ENCODE results near the gene STOML1. TPM values are rescaled to one million over a fixed set of nuclear protein-coding genes. Genes with fewer than 3 reads are reported as not detected.

Gene STOML1
- total RNA-seq, 1 experiment from 2014 or later: 14.6 TPM

DNA sequence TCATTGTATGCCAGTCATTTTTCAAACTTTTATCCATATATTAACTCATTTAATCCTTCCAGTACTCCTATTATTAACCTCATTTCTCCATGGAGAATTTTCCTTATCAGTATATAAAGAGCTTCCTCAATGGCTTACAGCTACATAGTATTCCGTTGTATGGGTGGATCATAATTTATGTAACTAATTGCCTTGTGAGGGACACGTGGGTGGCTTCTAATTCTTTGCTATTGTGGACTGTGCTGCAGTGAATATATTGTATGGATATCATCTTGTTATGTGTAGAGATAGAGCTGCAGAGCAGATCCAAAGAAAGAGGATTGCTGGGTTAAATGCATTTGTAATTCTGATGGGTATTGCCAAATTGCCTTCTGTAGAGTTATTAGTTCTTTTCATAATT lies 27.6 kb upstream of the STOML1 start:
- no peak for DNase-seq (ENCODE audit: low spot score)

DNA sequence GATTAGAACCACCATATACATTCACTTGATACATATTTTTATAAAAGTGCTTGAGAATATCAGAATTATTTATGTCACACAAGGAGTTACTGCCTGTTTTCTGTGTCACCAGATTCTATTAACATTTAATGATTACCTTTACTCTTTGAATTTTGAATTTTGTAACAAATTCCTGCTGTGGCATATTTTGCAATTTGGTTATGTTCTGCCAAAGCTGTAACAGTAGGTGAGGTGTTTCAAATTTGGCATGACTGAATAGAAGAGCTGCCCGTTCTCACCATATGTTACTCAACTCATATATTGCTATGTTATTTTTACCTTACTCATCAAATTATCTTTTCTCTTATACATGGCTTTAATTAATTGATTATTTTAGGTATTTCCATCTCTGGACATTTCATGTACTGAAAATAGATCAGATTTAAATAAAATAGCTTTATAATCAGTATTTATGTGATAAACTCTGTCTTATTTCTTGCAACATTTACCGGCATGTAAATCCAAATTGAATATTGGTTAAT lies 21.3 kb upstream of the STOML1 start:
- no peak for DNase-seq (ENCODE audit: low spot score)

DNA sequence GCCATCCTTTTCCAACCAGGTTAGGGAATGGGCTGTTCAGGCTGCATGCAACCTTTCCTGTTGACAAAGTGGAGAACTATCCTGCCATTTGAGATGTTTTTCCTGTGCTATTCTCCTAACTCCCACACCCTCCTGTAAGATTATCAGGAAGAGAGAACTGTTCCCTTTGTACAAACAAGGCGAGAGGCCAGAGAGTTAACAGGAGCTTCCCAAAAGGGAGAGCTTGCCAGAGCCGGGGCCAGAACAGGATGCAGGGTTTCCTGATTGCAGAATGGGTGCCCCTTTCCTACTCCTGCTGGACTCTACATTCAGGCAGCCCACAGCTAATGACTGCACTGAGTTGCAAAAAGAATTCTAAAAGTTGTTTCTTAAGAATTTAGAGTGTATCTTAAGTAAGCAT lies 19.5 kb upstream of the STOML1 start:
- no peak for DNase-seq (ENCODE audit: low spot score)

DNA sequence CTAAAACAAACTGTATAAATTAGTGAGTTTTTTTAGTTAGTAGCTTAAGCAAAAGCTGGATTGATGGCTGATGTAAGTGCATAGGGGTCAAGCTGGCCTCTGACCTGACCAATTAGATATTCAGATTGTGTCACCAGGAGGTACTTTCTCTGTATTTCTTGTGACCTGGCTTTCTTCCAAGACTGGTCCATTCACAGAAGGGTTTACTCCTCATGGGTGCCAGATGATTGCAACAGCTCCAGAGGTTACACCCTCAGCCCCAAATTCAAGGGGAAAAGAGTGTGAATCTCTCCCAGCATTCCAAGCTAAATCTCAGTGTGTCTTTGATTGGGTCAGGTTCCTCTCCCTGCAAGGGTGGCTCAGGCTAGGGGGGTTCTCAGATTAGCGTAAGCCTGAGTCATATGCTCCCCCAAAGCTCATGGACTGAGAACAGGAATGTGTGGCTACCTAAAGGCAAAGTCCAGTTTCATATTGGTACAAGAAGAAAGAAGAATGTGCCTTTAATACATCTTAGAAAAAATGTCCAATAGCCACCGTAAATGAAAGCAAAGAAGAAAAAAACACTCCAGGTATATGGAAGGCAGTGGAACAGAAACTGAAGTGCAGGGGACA lies 18.9 kb upstream of the STOML1 start:
- no peak for DNase-seq (ENCODE audit: low spot score)

DNA sequence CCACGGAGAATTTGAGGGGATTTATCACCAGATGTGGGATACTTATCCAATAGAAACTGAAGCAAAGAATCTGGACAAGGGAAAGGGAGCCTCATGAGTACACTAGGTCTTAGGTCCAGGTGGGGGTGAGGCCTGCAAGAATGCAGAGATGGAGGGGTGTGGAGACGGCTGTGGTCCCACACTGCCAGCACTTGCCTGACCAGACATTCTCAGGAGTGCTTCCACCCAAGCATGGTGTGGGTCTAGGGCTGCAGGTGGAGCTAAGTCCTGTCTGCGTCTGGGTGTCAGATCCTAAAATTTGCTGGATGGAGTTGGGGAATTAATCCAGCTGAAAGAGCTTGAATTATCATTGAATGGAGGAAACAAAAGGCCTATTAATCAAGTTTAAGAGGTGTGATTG lies 16.8 kb upstream of the STOML1 start:
- no peak for DNase-seq (ENCODE audit: low spot score)

DNA sequence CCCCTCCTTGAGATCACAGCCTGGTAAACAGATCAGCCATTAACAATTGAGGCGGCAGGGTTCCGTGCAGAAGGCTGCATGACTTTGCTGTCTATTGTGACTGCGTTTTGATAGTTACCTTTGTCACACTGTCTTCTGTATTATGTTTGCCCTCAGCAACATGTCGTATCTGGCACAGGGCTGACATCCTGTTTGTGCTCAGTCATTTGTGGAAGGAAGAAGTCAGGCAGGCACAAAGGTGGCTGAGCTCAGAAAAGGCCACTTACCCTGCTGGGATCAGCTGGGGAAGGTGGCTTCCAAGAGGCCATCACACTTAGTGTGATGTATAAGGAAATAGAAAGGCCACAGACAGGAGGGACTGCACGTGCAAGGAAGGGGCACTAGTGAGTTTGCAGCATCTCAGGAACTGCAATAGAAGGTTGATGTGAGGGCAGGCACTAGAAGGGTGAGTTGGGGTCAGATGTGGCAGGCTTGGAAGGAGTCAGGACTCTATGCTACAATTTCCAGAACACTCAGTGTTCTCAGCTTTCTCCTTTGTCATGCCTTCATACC lies 15.8 kb upstream of the STOML1 start:
- no peak for DNase-seq (ENCODE audit: low spot score)

DNA sequence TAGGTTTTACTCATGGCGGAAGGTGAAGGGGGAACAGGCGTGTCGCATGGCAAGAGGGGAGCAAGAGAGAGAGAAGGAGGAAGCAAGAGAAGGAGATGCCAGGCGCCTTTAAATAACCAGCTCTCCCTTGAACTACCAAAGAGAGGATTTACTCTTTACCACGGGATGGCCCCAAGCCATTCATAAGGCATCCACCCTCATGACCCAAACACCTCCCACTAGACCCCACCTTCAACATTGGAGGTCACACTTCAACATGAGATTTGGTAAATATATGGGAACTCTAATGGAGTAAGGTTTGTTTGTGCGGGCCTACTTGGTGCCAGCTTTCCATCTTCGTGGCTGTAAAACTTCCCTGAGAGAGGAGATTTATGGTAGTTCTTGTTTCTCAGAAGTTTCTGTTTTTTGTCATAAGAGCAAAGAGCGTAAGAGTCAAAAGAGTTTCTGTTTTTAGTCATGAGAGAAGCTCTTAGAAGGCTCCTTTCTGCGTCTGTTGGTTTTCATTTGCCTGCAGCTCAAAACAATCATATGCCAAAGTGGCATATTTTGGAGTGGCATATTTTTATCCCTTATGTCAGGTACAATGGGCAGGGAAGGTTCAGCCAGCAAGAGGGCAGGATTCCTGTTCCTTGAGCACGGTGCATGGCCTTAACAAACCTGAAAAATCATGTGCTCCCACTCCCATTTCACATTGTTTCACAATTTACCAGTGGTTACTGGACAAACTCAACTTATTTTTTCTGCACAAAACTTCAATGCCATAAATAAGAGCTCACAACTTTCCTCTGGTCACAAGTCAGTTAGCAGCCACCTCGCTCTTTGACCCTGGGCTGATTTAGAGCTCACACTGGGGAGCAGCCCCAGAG lies 14.9 kb upstream of the STOML1 start:
- DNase-seq (ENCODE audit: low spot score): no peak

DNA sequence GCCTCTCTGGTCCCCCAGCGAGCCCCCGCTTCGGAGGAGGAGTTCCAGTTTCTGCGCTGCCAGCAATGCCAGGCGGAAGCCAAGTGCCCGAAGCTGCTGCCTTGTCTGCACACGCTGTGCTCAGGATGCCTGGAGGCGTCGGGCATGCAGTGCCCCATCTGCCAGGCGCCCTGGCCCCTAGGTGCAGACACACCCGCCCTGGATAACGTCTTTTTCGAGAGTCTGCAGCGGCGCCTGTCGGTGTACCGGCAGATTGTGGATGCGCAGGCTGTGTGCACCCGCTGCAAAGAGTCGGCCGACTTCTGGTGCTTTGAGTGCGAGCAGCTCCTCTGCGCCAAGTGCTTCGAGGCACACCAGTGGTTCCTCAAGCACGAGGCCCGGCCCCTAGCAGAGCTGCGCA lies 5.9 kb upstream of the STOML1 start:
- no peak for DNase-seq (ENCODE audit: low spot score)

DNA sequence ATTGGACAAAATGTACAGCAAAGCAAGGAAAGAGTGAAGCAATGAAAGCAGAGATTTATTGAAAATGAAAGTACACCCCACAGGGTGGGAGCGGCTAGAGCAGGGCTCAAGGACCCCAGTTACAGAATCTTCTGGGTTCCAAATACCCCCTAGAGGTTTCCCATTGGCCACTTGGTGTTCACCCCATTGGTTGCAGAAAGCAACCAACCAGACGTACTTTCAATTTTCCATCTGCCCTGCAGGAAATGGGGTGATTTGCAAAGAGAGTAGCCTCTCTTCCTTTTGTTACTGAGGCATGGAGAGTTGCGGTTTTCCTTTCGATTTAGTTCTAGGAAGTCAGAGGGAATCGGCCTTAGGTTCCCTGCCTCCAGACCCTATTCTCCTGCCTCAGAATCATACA lies 4.8 kb upstream of the STOML1 start:
- DNase-seq (ENCODE audit: low spot score): peak; percentile 75

DNA sequence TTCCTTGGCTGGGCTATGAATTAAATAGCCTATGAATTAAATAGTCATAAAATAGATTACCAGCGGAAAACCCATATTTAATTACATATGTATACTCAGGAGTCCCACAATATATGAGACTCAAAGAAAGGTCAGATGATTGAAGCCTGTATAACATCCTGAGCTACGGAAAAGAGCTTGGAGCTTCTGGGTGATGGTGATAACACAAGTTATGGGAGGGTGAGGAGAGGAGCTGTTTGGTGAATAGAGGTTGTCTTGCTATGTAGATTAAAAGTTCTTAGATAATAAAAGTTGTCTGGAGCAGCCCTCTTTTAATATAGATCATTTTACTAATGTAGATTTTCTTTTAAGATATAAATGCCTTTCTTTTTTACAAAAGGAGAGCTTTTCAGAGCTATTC lies 4.2 kb upstream of the STOML1 start:
- no peak for DNase-seq (ENCODE audit: low spot score)

DNA sequence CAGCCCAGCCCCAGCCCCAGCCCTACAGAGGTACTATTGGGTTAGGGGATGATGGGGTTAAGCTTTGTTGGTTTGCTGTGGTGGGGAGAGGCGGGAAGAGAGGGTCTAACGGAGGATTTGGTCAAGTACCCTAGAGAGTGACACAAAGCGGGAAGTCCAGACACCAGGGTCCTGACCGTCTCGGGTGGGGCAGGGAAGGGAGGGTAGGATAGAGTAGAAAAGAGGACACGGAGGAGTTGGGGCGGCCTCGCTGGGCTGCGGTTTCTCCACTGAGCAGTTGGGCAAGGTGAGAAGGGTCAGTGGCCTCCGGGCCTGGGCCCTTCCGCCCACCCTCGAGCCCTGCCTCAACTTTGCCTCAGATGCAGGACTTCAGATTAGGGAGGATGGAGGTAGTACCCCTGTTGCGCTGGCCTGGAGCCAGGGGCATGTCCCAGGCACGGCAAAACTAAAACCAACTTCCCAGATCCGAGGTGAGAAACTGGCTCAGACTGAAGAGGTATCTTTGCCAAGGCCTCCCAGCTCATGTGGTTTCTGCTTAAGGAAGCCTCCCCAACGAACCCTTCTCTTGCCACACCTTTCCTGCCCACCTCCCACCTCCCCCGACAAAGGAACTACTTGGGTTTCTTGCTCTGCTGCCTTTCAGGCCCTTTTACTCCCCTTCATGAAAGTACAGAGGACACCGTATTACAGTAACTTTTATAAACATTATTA lies 3.0 kb upstream of the STOML1 start:
- no peak for DNase-seq (ENCODE audit: low spot score)

DNA sequence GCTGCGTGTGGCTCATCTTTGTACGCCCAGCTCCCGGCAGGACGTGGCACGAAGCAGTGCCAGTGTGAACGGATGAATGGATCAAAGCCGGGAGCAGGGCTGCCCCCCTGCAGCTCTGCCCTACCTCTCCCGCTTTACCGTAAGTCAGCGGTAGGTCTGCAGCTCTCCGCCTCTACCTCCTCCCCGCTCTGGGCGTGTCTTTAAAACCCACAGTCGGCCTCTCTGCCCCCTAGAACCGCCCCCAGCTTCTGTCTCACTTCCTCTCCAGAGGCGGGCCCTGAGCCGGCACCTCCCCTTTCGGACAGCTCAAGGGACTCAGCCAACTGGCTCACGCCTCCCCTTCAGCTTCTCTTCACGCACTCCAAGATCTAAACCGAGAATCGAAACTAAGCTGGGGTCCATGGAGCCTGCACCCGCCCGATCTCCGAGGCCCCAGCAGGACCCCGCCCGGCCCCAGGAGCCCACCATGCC lies 2.4 kb upstream of the STOML1 start, which contains the start of gene PML:
Gene PML, plus strand, starts transcription at position 304 of the 471 bp plus-strand sequence. Its CDS starts 97 bp downstream, at position 401.
- peak; percentile 92 for DNase-seq (ENCODE audit: low spot score)

DNA sequence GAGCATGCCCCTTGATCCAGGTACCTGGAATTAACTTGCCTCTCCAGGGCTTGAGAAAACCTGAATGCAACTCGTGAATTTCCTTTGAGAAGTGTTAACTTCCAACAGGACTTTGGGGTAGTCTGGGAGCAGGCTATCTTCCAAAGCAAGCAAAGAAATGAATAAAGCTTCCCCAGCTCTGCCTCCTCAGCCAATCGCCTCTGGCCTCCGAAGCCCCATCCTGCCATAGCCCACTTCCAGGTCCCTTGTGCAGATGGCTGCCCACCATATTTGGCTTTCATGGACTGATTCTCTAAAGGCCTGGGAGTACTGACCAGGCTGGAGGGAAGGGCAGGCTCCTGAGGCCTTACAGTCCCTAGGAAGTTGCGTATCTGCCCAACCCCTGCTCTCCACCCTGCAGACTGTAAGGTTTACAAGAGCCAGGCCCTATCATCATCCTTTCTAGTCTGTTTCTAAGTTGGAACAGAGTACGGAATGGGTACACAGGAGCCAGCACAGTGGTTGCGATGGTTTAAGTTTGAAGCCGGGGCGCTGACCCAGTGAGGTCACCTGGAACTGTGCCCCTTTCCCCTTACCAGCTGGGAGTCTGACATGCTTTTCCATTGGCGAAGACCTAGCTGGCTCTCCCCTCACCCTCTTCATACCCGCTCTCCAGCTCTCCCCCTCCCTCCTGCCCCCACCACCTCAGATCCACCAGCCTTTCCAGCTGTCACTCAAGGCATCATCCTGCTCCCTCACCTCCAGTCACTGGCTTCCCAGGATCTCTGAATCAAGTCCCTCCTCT lies 1.3 kb upstream of the STOML1 start:
- DNase-seq (ENCODE audit: low spot score): no peak

DNA sequence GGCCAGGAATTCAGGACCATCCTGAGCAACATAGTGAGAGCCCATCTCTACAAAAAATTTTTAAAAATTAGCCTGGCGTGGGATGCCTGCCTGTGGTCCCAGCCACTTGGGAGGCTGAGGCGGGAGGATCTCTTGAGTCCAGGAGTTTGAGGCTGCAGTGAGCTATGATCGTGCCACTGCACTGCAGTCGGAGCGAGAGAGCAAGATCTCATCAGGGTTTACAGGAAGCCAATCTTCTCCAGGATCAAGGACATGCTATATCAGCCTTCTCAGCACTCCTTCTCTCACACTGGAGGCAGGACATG lies 451 bp upstream of the STOML1 start:
- DNase-seq (ENCODE audit: low spot score): no peak

DNA sequence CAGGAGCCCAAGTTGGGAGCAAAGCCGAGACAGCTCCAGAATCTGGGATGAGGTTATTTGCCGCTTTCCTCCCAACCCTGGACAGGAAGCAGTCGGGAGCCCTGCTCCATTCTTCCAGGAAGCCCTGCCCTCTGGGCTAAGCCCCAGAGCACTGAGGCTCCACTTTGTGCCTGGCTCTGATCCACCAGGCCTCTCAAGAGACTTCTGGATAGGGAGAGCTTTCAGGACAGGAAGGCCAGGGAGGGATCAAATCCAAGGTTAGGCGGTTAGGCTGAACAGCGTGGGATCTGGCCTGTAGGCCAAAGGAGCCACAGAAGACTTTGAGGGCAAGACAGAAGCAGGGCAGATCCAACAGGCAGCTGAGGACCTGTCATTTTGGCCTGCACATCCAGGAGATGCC lies 835 bp downstream of the STOML1 start:
- peak; percentile 40 for DNase-seq (ENCODE audit: low spot score)

DNA sequence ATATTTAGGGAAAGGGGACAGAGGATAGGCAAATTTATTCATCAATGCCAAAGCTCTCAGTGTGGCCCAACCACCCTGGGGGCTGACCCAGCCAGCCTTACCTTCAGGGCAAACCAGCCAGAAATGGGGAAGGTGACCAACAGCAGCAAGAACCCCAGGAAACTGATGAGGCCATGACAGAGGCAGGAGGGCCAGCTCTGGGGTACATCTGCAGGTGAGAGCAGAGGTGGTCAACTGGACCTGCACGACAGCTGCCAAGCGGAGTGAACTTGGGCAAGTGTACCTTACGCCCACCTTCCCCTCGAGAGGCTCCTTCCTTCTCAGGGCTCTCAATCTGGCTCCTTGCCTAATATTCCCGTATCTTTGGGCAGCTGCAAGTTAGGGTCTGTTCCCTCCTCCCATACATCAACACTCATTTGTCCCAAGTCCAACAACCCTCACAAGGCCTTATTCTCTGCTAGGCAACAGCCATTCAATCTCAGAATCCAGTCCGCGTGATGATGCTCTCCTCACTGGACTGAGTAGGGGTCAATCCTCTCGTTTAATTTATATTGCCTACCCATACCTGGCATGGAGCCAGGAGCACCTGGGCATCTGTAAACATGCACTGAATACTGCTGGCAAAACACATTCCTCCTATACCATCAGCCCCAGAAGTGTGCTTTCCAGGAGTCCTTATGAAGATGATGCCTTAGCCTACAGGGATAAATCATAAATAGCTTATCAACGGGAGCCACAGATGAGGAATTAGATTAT lies 1.7 kb downstream of the STOML1 start:
- DNase-seq (ENCODE audit: low spot score): no peak

DNA sequence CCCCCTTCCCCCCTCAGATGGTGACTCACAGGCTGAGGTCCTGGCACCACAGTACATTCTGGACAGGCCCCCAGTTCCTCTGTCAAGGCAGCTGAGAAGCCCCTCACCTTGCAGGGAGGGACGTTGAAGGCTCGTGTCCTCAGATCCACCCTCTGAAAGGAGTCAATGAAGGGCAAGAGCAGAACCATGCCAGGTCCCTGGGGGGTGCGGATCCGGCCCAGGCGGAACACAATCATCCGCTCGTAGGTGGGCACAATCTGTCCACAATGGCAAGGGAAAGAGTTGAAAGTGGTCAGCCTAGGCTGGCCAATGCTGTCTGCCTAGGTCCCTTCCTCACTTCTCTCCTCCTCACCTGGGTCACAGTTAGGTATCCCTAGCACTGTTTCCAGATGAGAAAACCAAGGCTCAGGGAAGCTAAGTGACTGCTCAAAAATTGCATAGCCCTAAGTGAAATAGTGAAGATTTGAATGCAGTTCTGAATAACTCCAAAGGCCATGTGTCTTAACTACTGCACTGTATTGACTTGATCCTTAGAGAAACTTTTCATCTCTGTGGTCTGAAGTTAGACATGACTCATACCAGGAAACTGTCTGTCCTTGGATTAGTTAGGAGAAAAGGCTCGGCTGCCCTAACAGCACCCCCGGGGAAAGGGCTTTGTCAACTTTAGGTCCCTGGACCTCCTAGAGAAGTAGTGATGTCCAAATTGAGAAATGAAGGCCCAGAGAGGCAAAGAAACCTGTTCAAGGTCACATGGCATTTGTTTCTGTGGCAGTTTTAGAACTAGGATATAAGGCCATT lies 2.9 kb downstream of the STOML1 start:
- peak; percentile 86 for DNase-seq (ENCODE audit: low spot score)

DNA sequence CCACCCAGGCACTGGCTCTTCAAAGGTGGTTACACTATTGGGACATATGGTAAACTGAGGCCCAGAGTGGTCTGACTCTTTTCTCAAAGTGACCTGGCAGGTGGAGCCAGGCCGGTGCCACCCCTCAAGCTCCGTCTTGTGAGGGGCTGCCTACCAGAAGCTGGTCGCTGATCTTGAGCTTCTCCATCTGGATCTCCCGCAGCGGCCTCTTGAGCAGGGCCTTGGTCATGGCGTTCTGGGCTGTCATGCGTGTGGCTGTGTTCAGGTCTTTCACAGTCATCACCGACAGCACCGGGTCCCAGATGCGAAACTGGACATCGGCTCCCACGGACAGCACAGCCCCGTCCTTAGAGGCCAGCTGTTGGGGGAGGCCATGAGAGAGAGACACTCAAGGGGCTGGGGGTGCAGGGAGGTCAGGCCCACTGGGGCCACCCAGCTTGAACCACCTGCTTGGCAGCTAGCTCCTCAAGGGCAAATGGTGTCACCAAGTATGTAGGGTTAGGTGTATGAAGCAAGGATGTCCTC lies 3.6 kb downstream of the STOML1 start:
- DNase-seq (ENCODE audit: low spot score): no peak

DNA sequence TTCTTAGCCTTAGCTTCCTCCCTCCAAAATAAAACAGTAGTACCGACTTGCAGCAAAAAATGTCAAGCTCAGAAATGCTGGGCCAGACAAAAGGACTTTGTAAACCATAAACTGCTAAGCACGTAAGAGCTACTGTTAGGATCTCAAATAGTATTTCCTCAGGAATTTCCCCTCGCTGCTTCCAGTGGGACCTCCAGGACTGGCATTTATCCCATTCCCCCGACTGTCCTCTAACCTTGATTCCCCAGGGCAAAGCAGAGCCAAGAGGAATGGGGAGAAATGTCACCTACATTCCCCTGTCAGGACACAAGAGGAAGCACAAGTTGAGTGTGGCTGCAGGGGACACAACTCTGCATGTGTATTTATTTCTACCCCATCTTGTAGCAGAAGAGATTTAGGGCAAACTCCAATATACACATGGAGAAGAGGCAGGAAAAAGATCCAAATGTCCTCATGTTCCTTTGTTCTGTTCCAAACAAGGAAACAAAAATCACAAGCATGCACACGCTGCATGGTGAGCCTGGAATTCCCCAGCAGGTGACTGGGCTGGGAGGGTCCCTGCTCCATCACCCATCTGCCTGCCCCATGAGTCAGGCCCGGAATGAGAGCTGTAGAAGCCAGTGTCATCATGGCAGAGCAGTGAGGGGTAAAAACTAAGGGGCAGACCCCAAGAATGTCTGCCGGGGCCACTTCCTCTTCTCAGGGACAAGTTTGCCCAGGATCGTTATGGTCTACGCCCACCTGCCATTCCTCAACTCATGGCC lies 4.2 kb downstream of the STOML1 start:
- peak; percentile 83 for DNase-seq (ENCODE audit: low spot score)

Measured in A172 (cell line).